Body of pancreas (tissue), 4 donors: ENCODE results near the gene ST3GAL6. TPM values are rescaled to one million over a fixed set of nuclear protein-coding genes. Genes with fewer than 3 reads are reported as not detected.

ENCODE experiments used
- ATAC-seq: fragments of 150-250 bp; one replicate; pipeline ENCODE4 v1.9.1; 2016
- DNase-seq, 4 donors: peaks; one replicate each; pipeline ENCODE4 v3.0.0-alpha.2; 2019
- H3K27ac ChIP-seq, 4 donors: fragments of 200-600 bp; sonication (generic); 1 replicate in 3 of 4; 2 replicates in 1 of 4; pipeline versions ENCODE4 v1.5.1 to v1.6.1; 2016 to 2019; ENCODE audit warnings: mild to moderate bottlenecking in 1 of 4, mixed read lengths in 1 of 4, moderate library complexity in 1 of 4
- H3K27me3 ChIP-seq, 2 donors: fragments of 200-600 bp; sonication (generic); one replicate each; pipeline ENCODE4 v1.6.0; 2016; ENCODE audit warnings: mild to moderate bottlenecking in 1 of 2
- H3K36me3 ChIP-seq, 2 donors: fragments of 200-600 bp; sonication (generic); replicated peaks in 1 of 2; 2 replicates each; pipeline ENCODE4 v1.5.1; 2016; ENCODE audit warnings: low read depth in 2 of 2; ENCODE audit not compliant: insufficient read depth in 1 of 2
- H3K4me1 ChIP-seq: fragments of 200-600 bp; sonication (generic); one replicate; pipeline ENCODE4 v1.6.0; 2016
- H3K4me3 ChIP-seq, 2 donors: fragments of 200-600 bp; sonication (generic); 1 replicate in 1 of 2; 2 replicates in 1 of 2; pipeline ENCODE4 v1.5.1; 2016 to 2019
- H3K9me3 ChIP-seq, 3 donors: fragments of 200-600 bp; sonication (generic); 1 replicate in 2 of 3; 2 replicates in 1 of 3; pipeline ENCODE4 v1.5.1; 2016
- CTCF ChIP-seq, 7 experiments: fragments of 450-650 bp in 4 of 7; fragments of 200-600 bp in 3 of 7; sonication (generic) in 3 of 7; IDR thresholded peaks; one replicate each; pipeline ENCODE4 v1.5.1; 2016 to 2019; ENCODE audit warnings: antibody characterized with exemption in 7 of 7
- POLR2A ChIP-seq, 3 donors: fragments of 450-650 bp; IDR thresholded peaks; one replicate each; pipeline ENCODE4 v1.6.1; 2016; ENCODE audit warnings: antibody characterized with exemption in 3 of 3, mild to moderate bottlenecking in 2 of 3
- WGBS, 2 donors: methylation state at CpG; one replicate each; pipeline ENCODE4 v1.1.5; 2017; 5-methylcytosine and 5-hydroxymethylcytosine counted together
- intact Hi-C: fragments of 100-400 bp; cut with DNase I; formaldehyde crosslinking; loops from one replicate; pipeline ENCODE4 v1.15.1; 2023
- total RNA-seq, 2 donors: library from RNA; depleted of rRNA; stranded (reverse); fragments of >200 nt; gene quantifications; one replicate each; pipeline ENCODE4 v1.1.0, GENCODE V29; 2016

The ST3GAL6 gene
- total RNA-seq, 2 donors from 2014 or later: 8.0 to 35.3 TPM

- DNase-seq: no peak
- H3K36me3 ChIP-seq: no peaks in the 10 kb centered on the region
- H3K27ac ChIP-seq: no peak overlapping the region
- ATAC-seq: no peak
- no peaks in the 10 kb centered on the region for H3K9me3 ChIP-seq
- TF ChIP-seq POLR2A (IDR thresholded peaks at IDR 0.05) (no peak), CTCF (IDR thresholded peaks at IDR 0.05) (no peak)
- WGBS, 2 donors: 44 to 59% methylated on average over 6 of the region's 6 CpGs
- H3K4me3 ChIP-seq: no peak overlapping the region
- no peaks in the 10 kb centered on the region for H3K27me3 ChIP-seq
- no peaks in the 10 kb centered on the region for H3K4me1 ChIP-seq
- intact Hi-C loops: loop anchor here (5.0 kb wide), 1 partner anchor 209 kb away; no protein-coding TSS in a partner anchor
These were observed 47.9 kb downstream of the ST3GAL6 start for GRCh38 chr3:98811048-98811447.

GRCh38 chr3:98812851-98813374 lies 49.8 kb downstream of the ST3GAL6 start:
- DNase-seq: peak in 2 of 4 donors; percentile 14 to 24
- H3K27me3 ChIP-seq: no peaks in the 10 kb centered on the region
- 32 to 38% methylated on average over 5 of the region's 5 CpGs for WGBS, 2 donors
- no peaks in the 10 kb centered on the region for H3K9me3 ChIP-seq
- H3K36me3 ChIP-seq: no peaks in the 10 kb centered on the region
- no peak overlapping the region for H3K4me3 ChIP-seq
- peak; percentile 58 for ATAC-seq
- H3K4me1 ChIP-seq: no peaks in the 10 kb centered on the region
- intact Hi-C loops: loop anchor here (5.0 kb wide), 1 partner anchor 211 kb away; no protein-coding TSS in a partner anchor
- no peak overlapping the region for H3K27ac ChIP-seq
- TF ChIP-seq CTCF (IDR thresholded peaks at IDR 0.05) (peak; percentile 11 to 80 (median 71)), POLR2A (IDR thresholded peaks at IDR 0.05) (no peak)

GRCh38 chr3:98814817-98815420 lies 51.8 kb downstream of the ST3GAL6 start:
- H3K27me3 ChIP-seq: no peaks in the 10 kb centered on the region

GRCh38 chr3:98817547-98818041 lies 54.5 kb downstream of the ST3GAL6 start:
- Histone ChIP-seq H3K4me1 (no peaks in the 10 kb centered on the region), H3K4me3 (no peak overlapping the region), H3K9me3 (no peaks in the 10 kb centered on the region), H3K36me3 (no peaks in the 10 kb centered on the region), H3K27ac (no peak overlapping the region), H3K27me3 (no peaks in the 10 kb centered on the region)
- TF ChIP-seq POLR2A (IDR thresholded peaks at IDR 0.05): no peak
- peak; percentile 62 to 80 (median 76) for TF ChIP-seq CTCF (IDR thresholded peaks at IDR 0.05)
- DNase-seq (no peak), ATAC-seq (peak; percentile 81)
- WGBS, 2 donors: 21 to 36% methylated on average over 3 of the region's 3 CpGs
- intact Hi-C loops: no loop called here

More at GRCh38 chr3:98814817-98815420, 51.8 kb downstream of the ST3GAL6 start:
- DNase-seq (no peak), ATAC-seq (no peak)
- 81 to 86% methylated on average over 5 of the region's 5 CpGs for WGBS, 2 donors
- Histone ChIP-seq H3K36me3 (no peaks in the 10 kb centered on the region), H3K4me1 (no peaks in the 10 kb centered on the region), H3K27ac (no peak overlapping the region), H3K9me3 (no peaks in the 10 kb centered on the region), H3K4me3 (no peak overlapping the region)
- intact Hi-C loops: loop anchor here (5.0 kb wide), 1 partner anchor 213 kb away; no protein-coding TSS in a partner anchor
- no peak for TF ChIP-seq CTCF (IDR thresholded peaks at IDR 0.05)
- TF ChIP-seq POLR2A (IDR thresholded peaks at IDR 0.05): no peak
